Retina (tissue), 1 donor: Measurements from ENCODE around the gene BABAM2.
"Not testable (repeated sequence)": the region's sequence is repeated elsewhere in the genome, so short reads cannot be mapped to it uniquely, and the experiment has no call there.

Experiments used
- DNase-seq: peaks from one replicate; pipeline ENCODE4 v3.0.0-alpha.2; 2016

BABAM2 gene

DNA sequence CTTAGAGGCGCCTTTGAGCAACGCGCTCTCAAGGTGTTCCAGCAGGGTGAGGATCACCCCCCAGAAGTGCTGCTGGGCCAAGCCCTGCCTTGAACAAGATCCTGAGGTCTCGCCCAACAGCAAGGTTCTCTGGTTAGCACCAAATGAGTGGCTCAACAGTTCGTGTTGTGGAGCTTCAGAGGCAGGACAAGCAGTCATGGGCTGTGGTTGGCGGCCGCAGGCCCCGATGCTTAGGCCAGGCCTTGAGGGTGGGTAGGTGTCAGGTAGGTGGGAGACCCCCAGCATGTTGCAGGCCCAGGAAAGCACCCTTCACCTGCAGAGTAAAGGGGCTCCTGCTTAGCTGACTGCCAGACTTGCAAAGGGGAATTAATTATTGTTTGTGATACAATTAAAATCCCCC lies 431.9 kb downstream of the BABAM2 start:
- DNase-seq, result no peak

DNA sequence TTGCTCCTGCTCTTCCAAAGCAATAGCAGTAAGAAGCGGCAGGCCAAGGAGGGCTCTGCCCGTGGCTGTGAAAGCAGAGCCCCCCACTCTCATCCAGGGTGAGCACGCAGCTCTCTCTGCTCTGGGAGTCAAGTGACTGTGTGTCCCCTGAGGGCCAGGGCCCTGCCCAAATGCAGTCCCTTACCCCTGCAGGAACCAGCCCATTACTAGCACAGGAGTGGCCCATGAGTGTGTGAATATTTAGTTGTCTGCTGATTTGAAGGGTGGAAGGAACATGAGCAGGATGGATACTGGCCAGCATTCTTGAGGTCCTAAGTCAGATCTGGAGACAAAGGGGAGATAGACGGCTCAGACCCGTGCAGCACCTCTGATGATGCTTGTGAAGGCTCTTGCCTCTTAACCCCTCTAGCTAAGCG lies 432.5 kb downstream of the BABAM2 start:
- DNase-seq, result no peak

- no peak for DNase-seq
Measured at GRCh38 chr2:28325173-28325566, 434.6 kb downstream of the BABAM2 start.

DNA sequence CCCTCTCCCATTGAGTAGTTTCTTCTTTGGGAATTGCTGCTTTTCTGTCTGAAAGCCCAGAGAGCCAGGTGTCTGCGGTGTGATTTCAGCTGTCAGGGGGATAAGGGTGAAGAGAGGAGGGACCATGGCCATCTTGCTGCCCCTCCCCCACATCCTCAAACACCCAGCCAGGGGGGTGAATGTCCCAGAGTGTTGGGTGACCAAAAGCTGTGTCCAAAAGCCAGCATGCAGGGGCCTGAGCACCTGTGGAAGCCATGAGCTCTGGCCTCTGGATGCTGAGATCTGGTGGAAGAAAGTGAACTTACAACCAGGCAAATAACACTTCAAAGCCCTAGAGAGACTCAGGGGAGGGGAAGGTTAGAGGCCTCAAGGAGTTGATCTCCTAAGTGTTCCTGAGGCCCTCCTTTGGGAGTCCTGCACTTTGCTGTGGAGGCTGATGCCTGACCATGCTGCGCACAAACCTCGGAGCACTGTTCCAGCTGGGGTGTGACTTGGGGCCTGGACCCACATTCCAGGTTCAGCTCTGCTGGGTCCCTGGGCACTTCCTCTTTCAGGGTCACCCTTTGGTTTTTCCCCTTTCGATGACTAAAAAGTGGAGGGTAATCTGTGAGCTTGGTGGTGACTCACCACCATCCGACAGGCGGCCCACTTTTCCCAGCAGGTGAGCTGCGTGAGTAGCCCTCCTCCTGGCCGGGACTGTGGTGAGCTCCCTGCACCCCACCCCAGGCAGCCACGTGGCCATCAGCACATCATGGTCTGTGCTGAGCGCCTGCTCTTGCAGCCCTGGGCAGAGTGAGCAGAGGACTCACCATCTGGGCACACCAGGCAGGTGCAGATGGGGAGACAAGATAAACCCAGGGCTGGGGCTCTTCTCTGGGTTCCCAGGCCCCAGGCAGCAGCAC lies 435.3 kb downstream of the BABAM2 start:
- no peak for DNase-seq

GRCh38 chr2:28326469-28326805 lies 435.9 kb downstream of the BABAM2 start:
- no peak for DNase-seq

GRCh38 chr2:28326881-28327505 lies 436.5 kb downstream of the BABAM2 start:
- no peak for DNase-seq

GRCh38 chr2:28327581-28327955 lies 437.0 kb downstream of the BABAM2 start:
- no peak for DNase-seq

DNA sequence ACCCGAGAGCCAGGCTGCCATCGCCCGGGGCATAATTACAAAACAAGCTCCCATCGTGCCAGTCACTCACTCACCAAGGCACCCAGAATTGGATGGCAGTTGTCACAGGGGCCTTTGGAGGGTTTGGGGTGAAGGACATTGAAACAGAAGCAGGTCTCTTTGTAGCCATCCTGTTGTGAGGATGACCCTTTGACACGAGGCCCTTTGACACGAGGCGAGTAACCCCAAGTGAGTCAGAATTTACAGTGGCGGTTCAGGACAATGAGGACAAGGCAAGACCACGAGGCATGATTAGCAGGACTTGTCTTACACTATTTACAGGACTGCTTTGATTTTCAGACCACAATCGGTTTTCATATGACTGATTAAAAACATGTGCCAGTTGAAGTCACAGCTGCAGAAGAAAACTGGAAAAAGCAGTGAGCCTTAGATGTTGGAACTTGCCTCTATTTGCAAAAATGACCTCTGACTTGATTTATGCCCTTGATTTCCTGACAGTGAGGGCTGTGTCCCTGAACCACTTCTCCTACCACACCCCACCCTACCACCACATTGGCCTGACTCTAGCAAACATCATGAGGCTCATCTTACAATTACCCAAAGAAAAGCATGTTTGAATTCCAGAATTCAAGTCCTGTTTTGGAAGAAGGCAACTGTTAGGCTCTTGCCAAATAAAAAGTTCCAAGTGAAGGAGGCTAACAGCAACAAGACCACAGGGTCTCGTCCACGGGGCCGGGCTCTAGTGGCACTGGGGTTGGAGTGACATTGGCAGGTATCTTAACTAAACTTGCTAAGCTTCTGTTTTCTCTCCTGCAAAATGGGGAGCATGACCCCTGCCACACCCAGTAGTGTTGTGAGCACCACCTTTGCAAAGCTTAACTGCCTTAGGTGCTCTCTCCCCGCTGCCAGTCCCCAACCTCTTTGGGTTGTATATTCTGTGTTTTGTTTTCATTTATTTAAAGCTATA lies 437.7 kb downstream of the BABAM2 start:
- DNase-seq, result no peak

- no peak for DNase-seq
Measured at GRCh38 chr2:28329184-28329583, 438.7 kb downstream of the BABAM2 start.

DNA sequence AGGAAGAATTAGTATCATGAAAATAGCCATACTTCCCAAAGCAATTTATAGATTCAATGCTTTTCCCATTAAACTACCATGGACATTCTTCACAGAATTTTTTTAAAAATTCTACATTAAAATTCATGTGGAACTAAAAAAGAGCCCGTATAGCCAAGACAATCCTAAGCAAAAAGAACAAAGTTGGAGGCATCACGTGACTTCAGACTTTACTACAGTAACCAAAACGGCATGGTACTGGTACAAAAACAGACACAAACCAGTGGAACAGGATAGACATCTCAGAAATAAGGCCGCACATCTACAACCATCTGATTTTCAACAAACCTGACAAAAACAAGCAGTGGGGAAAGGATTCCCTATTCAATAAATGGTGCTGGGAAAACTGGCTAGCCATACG lies 440.2 kb downstream of the BABAM2 start:
- DNase-seq, result not testable (repeated sequence)

GRCh38 chr2:28331797-28332196 lies 441.3 kb downstream of the BABAM2 start:
- not testable (repeated sequence) for DNase-seq

GRCh38 chr2:28332696-28333095 lies 442.2 kb downstream of the BABAM2 start:
- no peak for DNase-seq

GRCh38 chr2:28333606-28334526 lies 443.3 kb downstream of the BABAM2 start:
- no peak for DNase-seq

DNA sequence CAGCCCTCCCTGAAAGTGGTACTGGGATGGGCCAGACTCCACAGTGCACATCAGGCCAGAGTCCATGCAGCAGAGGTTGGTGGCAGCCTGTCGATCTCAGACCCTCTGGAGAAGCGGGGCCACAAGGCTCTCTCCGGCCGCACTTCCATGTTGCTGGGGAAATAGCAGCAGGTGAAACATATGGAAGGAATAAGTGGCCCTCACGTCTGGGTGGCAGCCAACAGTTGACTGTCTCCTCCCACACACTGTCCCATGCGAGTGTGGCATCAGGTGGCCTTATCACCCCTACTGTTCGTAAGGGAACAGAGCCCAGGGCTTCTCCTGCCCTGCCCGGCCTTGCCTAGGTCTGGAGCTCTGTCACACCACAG lies 444.0 kb downstream of the BABAM2 start:
- DNase-seq, result no peak

GRCh38 chr2:28335265-28335664 lies 444.7 kb downstream of the BABAM2 start:
- not testable (repeated sequence) for DNase-seq

DNA sequence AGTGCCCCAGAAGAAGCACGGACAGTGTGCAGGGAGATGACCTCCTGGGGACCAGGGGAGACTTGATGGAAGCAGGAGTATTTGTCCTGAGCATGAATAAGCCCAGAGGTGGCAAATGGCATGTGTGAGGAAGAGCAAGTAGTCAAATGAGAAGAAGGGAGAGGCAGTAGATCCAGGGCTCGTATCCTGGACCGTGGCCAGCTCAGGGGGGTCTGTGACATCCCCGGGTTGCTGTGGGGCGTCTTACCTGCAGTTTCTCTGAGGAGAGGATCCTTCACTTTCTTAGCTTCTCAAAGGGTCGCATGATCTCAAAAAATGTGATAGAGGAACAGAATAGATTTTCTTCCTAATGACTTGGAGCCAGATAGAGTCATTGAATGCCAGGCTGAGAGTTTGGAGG lies 445.1 kb downstream of the BABAM2 start:
- no peak for DNase-seq

DNA sequence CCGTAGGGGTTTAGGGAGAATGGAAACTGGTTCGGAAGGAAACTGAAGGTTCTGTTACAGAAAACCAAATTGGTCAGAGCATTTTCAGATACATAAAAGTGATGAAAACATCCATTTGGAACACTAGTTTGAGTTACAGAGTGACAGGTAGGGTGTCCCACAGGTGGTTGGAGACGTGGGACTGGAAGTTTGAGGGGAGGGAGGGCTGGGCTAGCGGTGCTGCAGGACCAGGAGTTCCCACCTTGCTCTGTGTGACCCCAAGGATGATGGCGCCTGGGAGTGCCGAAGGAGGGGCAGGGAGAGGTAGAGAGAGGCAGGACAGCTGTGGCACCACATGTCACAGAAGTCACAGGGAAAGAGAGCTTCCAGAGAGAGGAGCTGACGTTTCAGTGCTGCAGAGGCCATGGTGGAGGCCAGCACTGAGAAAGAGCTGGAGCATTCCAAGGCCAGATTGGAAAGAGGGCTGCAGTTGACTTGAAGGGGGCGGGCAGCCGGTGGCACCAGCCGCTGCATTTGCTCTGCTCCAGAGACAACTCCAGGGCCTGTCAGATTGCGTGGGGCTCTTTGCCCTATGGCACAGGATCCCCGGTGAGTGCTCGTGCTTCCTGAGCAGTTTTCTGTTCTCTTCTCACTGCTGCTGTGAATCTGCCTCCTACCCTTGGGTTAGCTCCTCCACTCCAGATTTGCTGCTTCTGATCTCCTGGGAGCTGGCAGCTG lies 445.9 kb downstream of the BABAM2 start:
- no peak for DNase-seq

DNA sequence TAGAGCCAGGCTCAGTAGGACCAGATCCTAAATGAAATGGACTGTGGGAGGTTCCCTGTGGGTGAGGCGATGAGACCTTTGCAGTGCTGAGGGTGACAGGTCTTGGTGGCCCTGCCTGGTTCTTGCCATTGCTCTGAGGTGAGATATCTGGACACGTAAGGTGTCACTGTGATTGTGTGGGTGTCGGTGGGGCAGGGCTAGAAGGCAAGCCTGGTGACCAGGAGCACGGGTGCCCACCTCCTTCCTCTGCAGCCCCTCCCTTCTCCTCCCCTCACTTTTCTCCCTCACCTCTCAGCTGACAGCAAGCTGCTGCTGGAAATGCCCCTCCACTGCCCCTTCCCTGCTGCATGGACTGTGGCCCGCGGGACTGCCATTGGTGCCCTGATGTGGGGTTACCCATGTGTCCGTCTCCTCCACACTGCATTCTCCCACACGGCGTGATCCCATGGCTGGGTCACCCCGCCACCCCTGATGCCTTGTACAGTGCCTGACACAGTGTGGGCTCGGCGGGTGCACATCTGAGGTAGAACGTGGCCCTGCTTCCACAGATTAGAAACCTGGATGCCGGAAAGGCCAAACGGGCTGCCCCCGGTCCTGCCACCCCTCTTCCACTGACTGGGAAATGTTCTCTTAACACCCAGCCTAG lies 446.6 kb downstream of the BABAM2 start:
- DNase-seq, result no peak

GRCh38 chr2:28338046-28338817 lies 447.7 kb downstream of the BABAM2 start:
- peak; percentile 58 for DNase-seq

GRCh38 chr2:28338831-28339321 lies 448.3 kb downstream of the BABAM2 start:
- DNase-seq, result peak; percentile 39
